Activated T-helper 1 cell treated with anti-CD3 and anti-CD28 coated beads, Interleukin-2, amount 50 U/mL, for 16 hours (primary cell): ENCODE data around the gene DZANK1.
"Not testable (repeated sequence)": the region's sequence is repeated elsewhere in the genome, so short reads cannot be mapped to it uniquely, and the experiment has no call there.

ENCODE experiments used
- DNase-seq, 2 donors: peaks; one replicate each; pipeline ENCODE4 v3.0.0-alpha.2; 2020; ENCODE audit warnings: low read depth in 1 of 2, low spot score in 1 of 2

DZANK1 gene

GRCh38 chr20:18440403-18440802 is 26.4 kb downstream of the DZANK1 start:
- DNase-seq, result no peak

- no peak for DNase-seq
These were observed 30.0 kb downstream of the DZANK1 start for GRCh38 chr20:18436847-18437246.

- DNase-seq, result no peak
These were observed 35.6 kb downstream of the DZANK1 start for GRCh38 chr20:18431206-18431605.

GRCh38 chr20:18430172-18430826 is 36.5 kb downstream of the DZANK1 start:
- DNase-seq, result no peak

- DNase-seq, result no peak
These were observed 38.2 kb downstream of the DZANK1 start for GRCh38 chr20:18428490-18429173.

GRCh38 chr20:18427214-18427613 is 39.6 kb downstream of the DZANK1 start:
- no peak for DNase-seq

GRCh38 chr20:18421608-18422007 is 45.2 kb downstream of the DZANK1 start:
- DNase-seq, result no peak

- no peak for DNase-seq
These were observed 50.3 kb downstream of the DZANK1 start for GRCh38 chr20:18416486-18416885.

GRCh38 chr20:18414140-18414539 is 52.7 kb downstream of the DZANK1 start:
- DNase-seq, result no peak

- DNase-seq, result no peak
These were observed 54.5 kb downstream of the DZANK1 start for GRCh38 chr20:18412221-18412901.

- no peak for DNase-seq
These were observed 61.0 kb downstream of the DZANK1 start for GRCh38 chr20:18405826-18406225.

GRCh38 chr20:18404172-18404571 is 62.7 kb downstream of the DZANK1 start:
- DNase-seq, result no peak

GRCh38 chr20:18403269-18403668 is 63.6 kb downstream of the DZANK1 start:
- DNase-seq, result no peak

- no peak for DNase-seq
These were observed 65.5 kb downstream of the DZANK1 start for GRCh38 chr20:18401305-18401704.

- no peak for DNase-seq
These were observed 66.4 kb downstream of the DZANK1 start for GRCh38 chr20:18400460-18400859.

- not testable (repeated sequence) for DNase-seq
These were observed 68.1 kb downstream of the DZANK1 start for GRCh38 chr20:18398713-18399112.

- no peak for DNase-seq
These were observed 69.8 kb downstream of the DZANK1 start for GRCh38 chr20:18397030-18397429.

GRCh38 chr20:18395544-18395943 is 71.3 kb downstream of the DZANK1 start:
- no peak for DNase-seq

- no peak for DNase-seq
These were observed 72.5 kb downstream of the DZANK1 start for GRCh38 chr20:18394363-18394762.

- no peak for DNase-seq
These were observed 75.1 kb downstream of the DZANK1 start for GRCh38 chr20:18391686-18392085.

- no peak for DNase-seq
These were observed 76.6 kb downstream of the DZANK1 start for GRCh38 chr20:18390201-18390600.

- DNase-seq, result no peak
These were observed 78.0 kb downstream of the DZANK1 start for GRCh38 chr20:18388860-18389259.
